ENCODE results near the gene PDGFB.

DNA sequence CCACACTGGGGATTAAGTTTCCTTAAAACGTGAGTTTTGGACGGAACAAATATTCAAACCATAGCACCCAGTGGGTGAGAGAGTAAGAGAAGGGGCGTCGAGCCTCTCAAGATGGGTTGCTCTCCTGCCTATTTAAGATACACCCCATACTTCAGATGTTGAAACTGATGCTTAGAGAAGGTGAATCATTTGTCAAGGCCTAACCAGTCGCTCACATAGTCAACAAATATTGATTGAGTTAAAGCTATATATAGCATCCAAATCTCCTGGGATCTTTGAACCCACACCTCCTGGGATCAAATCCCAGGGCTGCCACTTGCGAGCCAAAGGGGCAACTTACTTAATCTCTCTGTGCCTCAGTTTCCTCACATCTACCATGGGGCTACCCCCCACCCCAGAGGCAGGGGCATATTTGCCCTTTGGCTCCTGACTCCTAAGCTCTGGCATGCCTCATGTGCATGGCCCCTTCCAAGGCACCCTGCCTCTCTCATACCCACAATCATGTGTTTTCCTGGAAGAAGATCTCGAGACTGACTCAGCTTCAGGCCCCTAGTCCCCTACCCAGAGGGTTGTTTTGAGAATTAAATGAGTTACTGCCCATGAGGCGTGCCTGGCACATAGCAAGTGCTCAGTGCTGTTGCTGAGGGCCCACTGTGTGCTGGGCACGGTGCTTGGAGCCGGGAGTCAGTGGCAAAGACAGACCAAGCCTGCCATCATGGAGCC is 19.0 kb upstream of the PDGFB start:
- no peak for TF ChIP-seq CTCF (IDR thresholded peaks at IDR 0.05; ENCODE audit: low read depth, low read length)
- no peak for TF ChIP-seq EZH2phosphoT487 (IDR thresholded peaks at IDR 0.05; ENCODE audit: low read depth)
